Smooth muscle cell of the coronary artery (primary cell): Measurements from ENCODE around the gene OR2A7. TPM values are rescaled to one million over a fixed set of nuclear protein-coding genes. Genes with fewer than 3 reads are reported as not detected.

Experiments used
- total RNA-seq: library from RNA; depleted of rRNA; stranded (reverse); fragments of >200 nt; gene quantifications from 2 replicates; pipeline ENCODE4 v1.2.3, GENCODE V29; 2014; ENCODE audit warnings: low replicate concordance

OR2A7 gene
- total RNA-seq, result 0.23 TPM in 1 of 2 replicates, not detected in the other

GRCh38 chr7:144264692-144265091 is at the start of gene OR2A7:
Gene OR2A7 (minus strand): TSS chr7:144264792. CDS start chr7:144259628, 5,164 bp downstream.

GRCh38 chr7:144311872-144312469 is 47.4 kb upstream of the OR2A7 start, which contains the start of gene OR2A1:
Gene OR2A1 (plus strand): TSS chr7:144312419. CDS start chr7:144318125, 5,706 bp downstream.

GRCh38 chr7:144269188-144269587 is 4.6 kb upstream of the OR2A7 start, which contains the start of gene CTAGE8:
Gene CTAGE8 (minus strand): TSS chr7:144269288. CDS start chr7:144269250, 38 bp downstream.

GRCh38 chr7:144239365-144239764 is 25.2 kb downstream of the OR2A7 start, which contains the start of gene OR2A42:
Gene OR2A42 (minus strand): TSS chr7:144239605. CDS start chr7:144232843, 6,762 bp downstream.

Other genes with a start within 250 kb of the OR2A7 start
- not detected in 2 replicates for gene OR2A5, start 215.8 kb downstream of the OR2A7 start, total RNA-seq
- gene OR2A25, start 195.0 kb downstream of the OR2A7 start, total RNA-seq, result not detected in 2 replicates
- not detected in 2 replicates for gene OR2A12, start 178.5 kb downstream of the OR2A7 start, total RNA-seq
- gene OR2A2, start 155.2 kb downstream of the OR2A7 start, total RNA-seq, result not detected in 2 replicates
- not detected in 2 replicates for gene OR2A14, start 141.6 kb downstream of the OR2A7 start, total RNA-seq
- gene CTAGE4, start 81.3 kb downstream of the OR2A7 start, total RNA-seq, result 0.23 and 0.35 TPM in 2 replicates
- gene ARHGEF35, start 69.0 kb downstream of the OR2A7 start, total RNA-seq, result 2.0 and 6.1 TPM in 2 replicates
- gene OR2A42, start 25.2 kb downstream of the OR2A7 start, total RNA-seq, result under 0.01 TPM in 1 of 2 replicates, not detected in the other
- 0.12 TPM in 1 of 2 replicates, not detected in the other for gene CTAGE8, start 4.5 kb upstream of the OR2A7 start, total RNA-seq
- gene OR2A1, start 47.6 kb upstream of the OR2A7 start, total RNA-seq, result 0.08 and 0.12 TPM in 2 replicates
- 1.2 and 3.5 TPM in 2 replicates for gene ARHGEF5, start 90.6 kb upstream of the OR2A7 start, total RNA-seq
- gene NOBOX, start 138.9 kb upstream of the OR2A7 start, total RNA-seq, result not detected in 2 replicates